22Rv1 (cell line): Measurements from ENCODE around the gene SRL.

Source experiments
- CTCF ChIP-seq: fragments of 450-650 bp; IDR thresholded peaks from 2 replicates; pipeline ENCODE4 v1.5.1; 2017; ENCODE audit warnings: mild to moderate bottlenecking
- ZFX ChIP-seq: fragments of 450-650 bp; IDR thresholded peaks from 2 replicates; pipeline ENCODE4 v1.6.1; 2017; ENCODE audit warnings: antibody characterized with exemption, borderline replicate concordance

- TF ChIP-seq CTCF, result no peak
- TF ChIP-seq ZFX, result no peak
Measured at GRCh38 chr16:4245077-4245791, 3.4 kb upstream of the SRL start.
